Measurements from ENCODE around the gene HDAC10.

HDAC10 gene, protein sequence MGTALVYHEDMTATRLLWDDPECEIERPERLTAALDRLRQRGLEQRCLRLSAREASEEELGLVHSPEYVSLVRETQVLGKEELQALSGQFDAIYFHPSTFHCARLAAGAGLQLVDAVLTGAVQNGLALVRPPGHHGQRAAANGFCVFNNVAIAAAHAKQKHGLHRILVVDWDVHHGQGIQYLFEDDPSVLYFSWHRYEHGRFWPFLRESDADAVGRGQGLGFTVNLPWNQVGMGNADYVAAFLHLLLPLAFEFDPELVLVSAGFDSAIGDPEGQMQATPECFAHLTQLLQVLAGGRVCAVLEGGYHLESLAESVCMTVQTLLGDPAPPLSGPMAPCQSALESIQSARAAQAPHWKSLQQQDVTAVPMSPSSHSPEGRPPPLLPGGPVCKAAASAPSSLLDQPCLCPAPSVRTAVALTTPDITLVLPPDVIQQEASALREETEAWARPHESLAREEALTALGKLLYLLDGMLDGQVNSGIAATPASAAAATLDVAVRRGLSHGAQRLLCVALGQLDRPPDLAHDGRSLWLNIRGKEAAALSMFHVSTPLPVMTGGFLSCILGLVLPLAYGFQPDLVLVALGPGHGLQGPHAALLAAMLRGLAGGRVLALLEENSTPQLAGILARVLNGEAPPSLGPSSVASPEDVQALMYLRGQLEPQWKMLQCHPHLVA

DNA sequence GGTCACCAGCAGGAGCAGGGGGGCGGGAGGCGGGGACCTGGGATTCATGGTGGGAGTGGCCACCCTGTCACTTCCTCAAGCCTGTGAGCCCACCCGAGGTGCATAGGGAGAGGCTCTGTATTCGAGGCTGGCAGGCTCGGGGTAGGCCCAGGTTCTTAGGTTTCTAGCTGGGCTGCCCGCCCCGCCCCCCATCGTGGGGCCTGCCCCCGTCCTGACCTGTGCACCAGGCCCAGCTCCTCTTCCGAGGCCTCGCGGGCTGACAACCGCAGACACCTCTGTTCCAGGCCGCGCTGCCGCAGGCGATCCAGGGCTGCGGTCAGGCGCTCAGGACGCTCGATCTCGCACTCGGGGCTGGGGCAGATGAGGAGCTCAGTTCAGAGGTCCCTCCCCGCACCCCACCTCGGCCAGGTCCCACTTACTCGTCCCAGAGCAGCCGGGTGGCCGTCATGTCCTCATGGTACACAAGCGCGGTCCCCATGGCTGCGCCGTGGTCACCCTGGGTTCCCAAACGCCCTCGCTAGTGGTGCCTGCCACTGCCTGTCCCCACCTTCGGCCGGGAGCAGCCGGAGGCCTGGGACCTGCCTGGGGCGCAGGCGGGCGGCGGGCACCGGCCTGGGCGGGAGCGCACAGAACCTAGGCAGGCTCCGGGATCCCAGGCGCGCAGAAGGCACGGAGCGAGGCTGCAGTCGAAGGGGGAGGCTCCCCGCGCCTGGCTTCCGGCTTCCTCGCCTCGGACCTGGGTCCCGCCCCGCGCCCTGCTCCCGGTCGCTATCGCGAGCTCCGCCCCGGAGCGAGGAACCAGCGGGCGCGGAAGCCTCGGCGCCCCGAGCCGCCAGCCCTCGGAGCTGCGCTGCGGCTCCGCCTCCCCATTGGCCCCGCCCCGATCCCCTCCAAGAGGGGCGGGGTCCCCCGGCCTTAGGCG, at the start of gene HDAC10:
HDAC10 (minus strand) TSS at position 711 of the 922 bp plus-strand sequence; CDS start at position 478, 233 bp downstream.
- DNase-seq, result peak; percentile 84

- no peak for DNase-seq
Measured at GRCh38 chr22:50300620-50301257, 49.7 kb upstream of the HDAC10 start.

DNA sequence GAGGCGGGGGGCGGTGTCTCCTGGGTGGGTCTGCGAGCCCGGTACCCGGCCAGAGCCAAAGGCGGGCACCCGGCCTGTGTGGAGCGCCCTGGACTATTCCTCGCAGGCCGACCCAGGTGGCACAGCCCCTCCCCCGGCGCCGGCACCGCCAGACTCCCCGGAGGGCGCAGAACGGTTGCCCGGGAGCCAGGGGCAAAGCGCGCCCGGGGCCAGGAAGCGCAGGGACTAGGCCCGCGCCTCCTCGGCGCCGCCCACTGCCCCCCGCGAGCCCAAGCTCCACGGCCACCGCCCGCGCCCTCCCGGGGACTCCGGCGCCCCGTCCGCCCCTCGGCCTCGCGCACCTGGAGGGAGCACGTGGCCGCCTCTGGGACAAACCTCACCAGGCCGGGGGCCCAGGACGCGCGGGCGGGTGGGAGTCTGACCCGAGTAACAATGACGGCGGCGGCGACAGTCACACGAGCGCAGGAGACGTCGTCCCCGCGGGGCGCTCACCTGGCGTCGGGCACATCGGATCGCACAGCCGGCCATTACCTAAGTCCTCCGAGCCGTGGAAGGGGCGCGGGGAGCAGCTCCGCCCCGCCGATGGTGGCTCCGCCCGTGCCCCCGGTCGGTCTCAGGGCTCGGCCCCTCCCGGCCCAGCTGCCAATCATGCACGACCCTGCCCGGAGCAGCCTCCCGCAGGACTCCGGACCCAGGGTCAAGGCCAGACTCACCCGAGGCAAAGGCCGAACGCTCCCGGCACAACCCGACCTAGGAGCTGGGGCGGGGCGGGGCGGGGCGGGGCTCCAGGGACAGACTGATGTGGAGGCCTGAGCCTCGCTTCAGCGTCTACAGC, 48.9 kb upstream of the HDAC10 start:
- DNase-seq, result no peak

GRCh38 chr22:50298937-50299784, 48.1 kb upstream of the HDAC10 start:
- DNase-seq, result no peak

DNA sequence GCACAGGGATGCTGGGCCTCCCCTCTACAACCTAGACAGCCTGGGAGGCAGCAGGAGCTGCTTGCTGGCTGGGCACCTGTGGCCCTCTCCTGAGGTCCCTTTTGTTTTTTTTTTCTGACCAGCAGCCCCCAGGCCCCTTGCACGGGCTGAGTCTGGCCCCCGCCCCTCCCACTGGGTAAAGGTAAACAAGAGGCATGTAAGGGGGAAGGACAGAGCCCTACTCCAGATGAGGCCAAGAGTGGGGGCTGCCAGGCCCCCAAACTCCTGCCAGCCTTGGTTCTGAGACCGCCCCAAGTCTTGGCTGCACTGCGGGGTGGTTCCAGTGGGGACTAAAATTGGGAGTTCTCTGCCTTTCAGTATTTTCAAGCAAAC, 47.2 kb upstream of the HDAC10 start:
- DNase-seq, result no peak

- DNase-seq, result no peak
Measured at GRCh38 chr22:50297510-50298265, 46.6 kb upstream of the HDAC10 start.

DNA sequence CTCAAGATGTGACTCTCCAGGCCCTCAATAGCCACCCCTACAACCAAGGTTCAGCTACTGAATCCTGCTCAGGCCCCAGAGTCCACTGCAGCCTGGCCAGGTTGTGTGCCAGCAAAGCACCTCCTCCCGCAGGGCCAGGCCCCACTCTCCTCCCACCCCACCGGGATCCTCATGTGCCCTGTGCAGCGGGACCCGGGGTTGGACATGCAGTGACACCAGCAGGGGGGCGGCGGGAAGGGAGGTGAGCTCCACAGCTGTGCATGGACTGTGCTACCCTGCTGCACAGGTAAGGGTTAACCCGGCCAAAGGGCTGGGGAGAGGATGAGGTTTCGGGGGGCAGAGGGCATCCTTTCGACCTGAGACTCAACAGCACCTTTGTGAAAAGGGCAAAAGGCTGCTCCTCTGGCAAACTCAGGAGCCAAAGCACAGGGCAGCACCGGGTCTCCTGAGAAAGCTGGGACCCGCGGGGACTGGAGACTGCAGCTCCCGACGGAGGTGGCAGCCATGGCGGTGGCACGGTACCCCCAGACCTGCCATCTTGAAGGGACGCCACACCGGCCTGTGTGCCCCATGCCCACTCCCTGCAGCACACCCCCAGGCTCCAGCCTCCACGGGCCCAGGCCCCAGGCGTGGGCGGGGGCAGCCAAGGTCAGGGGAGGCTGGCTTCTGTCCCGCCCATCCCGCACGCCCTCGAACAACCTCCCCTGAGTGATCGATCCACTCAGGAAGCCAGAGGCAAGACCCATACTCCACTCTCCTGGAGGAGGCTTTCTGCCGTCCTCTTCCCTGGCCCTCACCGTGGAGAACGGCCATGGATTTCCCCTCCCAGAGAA, 45.8 kb upstream of the HDAC10 start:
- DNase-seq, result no peak

DNA sequence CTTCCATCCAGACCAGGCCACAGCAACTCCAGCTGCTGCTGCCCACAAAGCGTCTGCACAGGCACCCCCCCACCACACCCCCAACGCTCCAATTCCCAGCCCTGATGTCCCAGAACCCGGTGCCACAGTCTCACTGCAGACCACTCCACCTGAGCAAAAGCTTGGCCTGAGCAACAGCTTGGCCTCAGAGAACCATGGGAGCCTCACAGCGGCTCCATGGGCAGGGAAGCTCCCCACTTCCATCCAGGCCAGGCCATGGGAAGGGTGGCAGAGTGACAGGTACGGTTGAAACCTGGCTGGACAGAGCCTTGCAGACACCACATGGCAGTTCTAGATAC, 43.2 kb upstream of the HDAC10 start:
- no peak for DNase-seq

DNA sequence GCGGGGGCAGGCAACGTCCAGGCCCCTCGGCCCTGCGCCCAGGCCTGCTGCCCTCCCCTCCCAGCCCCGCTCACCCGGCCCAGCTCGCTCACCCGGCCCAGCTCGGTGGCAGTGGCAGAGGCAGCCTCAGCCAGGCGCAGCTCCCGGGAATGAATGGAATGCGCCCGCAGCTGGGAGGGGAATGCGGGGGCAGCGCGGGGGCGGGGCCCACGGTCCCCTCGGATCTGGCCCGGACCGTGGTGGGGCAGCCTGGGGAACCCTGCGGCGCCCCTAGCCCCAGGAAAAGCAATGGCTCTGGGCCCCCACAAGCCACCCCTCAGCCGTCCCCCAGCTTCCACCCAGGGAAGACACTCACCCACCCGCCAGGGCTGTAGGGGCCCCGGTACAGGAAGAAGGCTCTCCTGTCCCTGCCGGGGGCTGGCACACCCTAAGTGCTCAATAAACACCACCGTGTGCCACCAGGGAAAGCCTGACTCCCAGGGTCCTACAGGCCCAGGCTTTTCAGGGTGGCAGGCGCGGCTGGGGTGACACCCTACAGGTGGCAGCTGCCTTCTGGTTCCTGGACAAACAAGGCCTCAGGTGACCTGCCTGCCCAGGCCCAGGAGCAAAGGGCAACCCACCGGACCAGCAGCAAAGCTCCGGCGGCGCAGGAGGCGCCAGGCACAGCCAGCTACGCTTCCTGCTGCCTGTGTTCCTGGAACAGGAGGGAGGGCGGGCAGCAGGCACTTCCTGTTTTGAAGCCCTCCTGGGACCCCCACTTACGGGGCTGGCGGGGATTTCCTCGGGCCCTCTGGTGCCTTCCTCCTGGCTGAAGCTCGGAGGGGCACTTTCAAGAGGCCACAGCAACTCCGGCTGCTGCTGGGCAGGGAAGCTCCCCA, 42.6 kb upstream of the HDAC10 start:
- DNase-seq, result no peak

- no peak for DNase-seq
Measured at GRCh38 chr22:50292643-50293440, 41.8 kb upstream of the HDAC10 start.

- DNase-seq, result no peak
Measured at GRCh38 chr22:50289942-50290630, 39.0 kb upstream of the HDAC10 start.

GRCh38 chr22:50289151-50289941, 38.3 kb upstream of the HDAC10 start:
- no peak for DNase-seq

DNA sequence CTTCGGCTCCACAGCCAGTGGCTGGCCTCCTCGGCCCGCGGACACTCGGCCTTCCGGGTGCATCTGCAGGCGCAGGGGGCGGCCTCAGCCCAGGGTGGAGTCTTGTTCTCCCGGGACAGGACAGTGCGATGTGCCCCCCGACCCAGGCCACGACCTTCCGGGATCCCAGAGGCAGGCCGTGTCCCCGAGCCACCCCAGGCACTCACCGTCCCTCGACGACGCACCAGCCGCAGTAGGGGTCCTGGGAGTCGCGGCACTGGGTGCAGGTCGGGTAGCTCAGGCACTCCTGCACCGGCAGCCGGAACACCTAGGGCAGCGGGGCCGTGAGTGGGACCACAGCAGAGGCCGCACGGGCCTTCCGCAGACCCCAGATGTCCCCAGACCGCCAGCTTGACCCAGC, 36.7 kb upstream of the HDAC10 start:
- DNase-seq, result no peak

DNA sequence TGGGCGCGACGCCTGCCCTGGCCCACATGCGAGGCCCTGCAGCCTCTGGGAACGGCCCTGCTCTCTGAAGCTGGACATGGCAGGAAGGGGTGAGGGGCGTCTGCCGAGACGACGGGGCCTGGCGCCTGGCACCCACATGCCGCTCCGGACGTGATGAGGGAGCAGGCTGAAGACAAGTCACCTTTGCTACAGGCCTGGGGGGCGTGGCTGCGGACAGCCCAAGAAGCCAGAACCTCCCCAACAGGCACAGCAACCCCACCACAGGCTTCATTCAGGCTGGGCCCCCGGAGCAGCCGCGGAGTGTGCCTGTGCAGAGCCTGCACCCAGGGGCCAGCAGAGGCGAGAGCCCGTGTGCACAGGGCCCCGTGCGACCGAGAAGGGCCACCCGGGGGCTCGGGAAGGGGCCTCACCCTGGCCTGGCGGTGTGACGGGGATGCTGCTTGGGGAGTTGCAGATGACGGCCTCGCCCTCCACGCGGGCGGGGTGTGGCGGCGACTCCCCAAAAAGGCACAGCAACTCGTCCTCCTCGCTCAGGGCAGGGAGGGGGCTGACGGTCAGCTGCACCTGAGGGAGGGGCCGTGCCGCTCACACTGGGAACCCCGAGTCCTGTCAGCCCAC, 35.7 kb upstream of the HDAC10 start:
- DNase-seq, result no peak

GRCh38 chr22:50286275-50286674, 35.2 kb upstream of the HDAC10 start:
- no peak for DNase-seq
